GM12878 (cell line): ENCODE data around the gene FGF12. TPM values are rescaled to one million over a fixed set of nuclear protein-coding genes. Genes with fewer than 3 reads are reported as not detected.

Experiments
- ATAC-seq: fragments of 200-7000 bp; cut with Tn5 transposase; 3 replicates; pipeline ENCODE4 v1.9.1; 2020; ENCODE audit warnings: mild to moderate bottlenecking, moderate library complexity
- BruUV-seq: library from RNA; stranded (reverse); fragments of 400-500 nt; replicated peaks from 2 replicates; lab custom pipeline; 2021; lab: Mats Ljungman, UMichigan
- CTCF ChIA-PET: fragments of 300-600 bp; sonication (Branson Sonifier 250); formaldehyde crosslinking; extraction: SDS; loops from one replicate; lab custom pipeline; 2021; ENCODE audit warnings: inconsistent platforms; lab: Yijun Ruan, JAX
- POLR2A ChIA-PET: fragments of 350-600 bp; formaldehyde crosslinking; extraction: SDS; loops from one replicate; lab custom pipeline; 2021; ENCODE audit warnings: inconsistent platforms; lab: Charles Lee
- RAD21 ChIA-PET: fragments of 300-600 bp; sonication (Branson Sonifier 250); formaldehyde crosslinking; loops from one replicate; lab custom pipeline; 2023; ENCODE audit warnings: antibody characterized with exemption; ENCODE audit not compliant: unreplicated experiment; lab: Charles Lee
- SMC1A ChIA-PET: fragments of 300-600 bp; sonication (Branson Sonifier 250); formaldehyde crosslinking; loops from one replicate; lab custom pipeline; 2023; ENCODE audit not compliant: unreplicated experiment, uncharacterized antibody; lab: Charles Lee
- DNase-seq: peaks from one replicate; pipeline ENCODE4 v3.0.0-alpha.2; 2011; ENCODE audit warnings: low read depth, low spot score
- FAIRE-seq: peaks from 3 replicates; lab custom pipeline; 2011; peaks lifted over from hg19 to GRCh38; lab: Jason Lieb, UNC
- H2AFZ ChIP-seq: 2 replicates; pipeline ENCODE4 v1.6.0; 2011; ENCODE audit warnings: low read depth, low read length, control low read depth; ENCODE audit not compliant: control insufficient read depth
- H3K27ac ChIP-seq: 2 replicates; pipeline ENCODE4 v1.5.1; 2011; ENCODE audit warnings: control low read depth; ENCODE audit not compliant: control insufficient read depth, insufficient read depth
- H3K27me3 ChIP-seq, 2 experiments: replicated peaks in 1 of 2; 2 replicates each; pipeline versions ENCODE4 v1.6.0 to v1.6.1; 2011; ENCODE audit warnings: low read length in 1 of 2; ENCODE audit not compliant: control insufficient read depth in 2 of 2, insufficient read depth in 2 of 2
- H3K36me3 ChIP-seq, 2 experiments: 2 replicates each; pipeline ENCODE4 v1.5.1; 2011; ENCODE audit warnings: low read length in 1 of 2; ENCODE audit not compliant: control insufficient read depth in 2 of 2, insufficient read depth in 2 of 2
- H3K4me1 ChIP-seq: 2 replicates; pipeline ENCODE4 v1.6.1; 2011; ENCODE audit warnings: mild to moderate bottlenecking, low read length, moderate library complexity, mixed read lengths; ENCODE audit not compliant: control insufficient read depth, insufficient read depth
- H3K4me2 ChIP-seq: 2 replicates; pipeline ENCODE4 v1.6.0; 2011; ENCODE audit warnings: control low read depth; ENCODE audit not compliant: control insufficient read depth, insufficient read depth
- H3K4me3 ChIP-seq: fragments of 200-600 bp; sonication (generic); 2 replicates; pipeline ENCODE4 v1.5.1; 2016
- H3K79me2 ChIP-seq: 2 replicates; pipeline ENCODE4 v1.6.0; 2011; ENCODE audit warnings: low read length; ENCODE audit not compliant: control insufficient read depth, insufficient read depth
- H3K9ac ChIP-seq: 2 replicates; pipeline ENCODE4 v1.8.0; 2011; ENCODE audit warnings: low read length, control low read depth, mixed read lengths; ENCODE audit not compliant: control insufficient read depth, insufficient read depth
- H3K9me3 ChIP-seq: replicated peaks from 3 replicates; pipeline ENCODE4 v1.5.1; 2011; ENCODE audit warnings: mild to moderate bottlenecking, low read length; ENCODE audit not compliant: control insufficient read depth, insufficient read depth
- H4K20me1 ChIP-seq: 2 replicates; pipeline ENCODE4 v1.6.0; 2011; ENCODE audit not compliant: control insufficient read depth, insufficient read depth
- BMI1 ChIP-seq: fragments of 450-650 bp; IDR thresholded peaks from 2 replicates; pipeline ENCODE4 v1.6.1; 2016; ENCODE audit warnings: mild to moderate bottlenecking, moderate library complexity, borderline replicate concordance
- CREB1 ChIP-seq: IDR thresholded peaks from 2 replicates; pipeline ENCODE4 v1.6.1; 2012; ENCODE audit warnings: low read depth, mild to moderate bottlenecking, inconsistent platforms
- NBN ChIP-seq: fragments of 450-650 bp; IDR thresholded peaks from 2 replicates; pipeline ENCODE4 v1.6.1; 2016
- NR2C1 ChIP-seq: fragments of 450-650 bp; IDR thresholded peaks from 2 replicates; pipeline ENCODE4 v1.6.1; 2017; ENCODE audit warnings: antibody characterized with exemption, mild to moderate bottlenecking, moderate library complexity
- POLR2AphosphoS2 ChIP-seq: IDR thresholded peaks from 2 replicates; pipeline ENCODE4 v1.6.1; 2011; ENCODE audit warnings: low read depth, mild to moderate bottlenecking, low read length, improper control_type of control experiment, moderate library complexity
- POU2F2 ChIP-seq: IDR thresholded peaks from 3 replicates; pipeline ENCODE4 v1.6.1; 2011; ENCODE audit warnings: low read depth, mild to moderate bottlenecking, low read length, borderline replicate concordance
- PRDM15 ChIP-seq: fragments of 450-650 bp; formaldehyde crosslinking; IDR thresholded peaks from 2 replicates; pipeline ENCODE4 v1.4.0; 2020; ENCODE audit warnings: mild to moderate bottlenecking, moderate library complexity
- SIX5 ChIP-seq: IDR thresholded peaks from 2 replicates; pipeline ENCODE4 v1.6.1; 2011; ENCODE audit warnings: mild to moderate bottlenecking, low read depth, low read length, moderate library complexity; ENCODE audit not compliant: severe bottlenecking
- SMAD5 ChIP-seq: IDR thresholded peaks from 2 replicates; pipeline ENCODE4 v1.6.1; 2016; ENCODE audit warnings: antibody characterized with exemption, low read depth
- YBX1 ChIP-seq: fragments of 450-650 bp; IDR thresholded peaks from 2 replicates; pipeline ENCODE4 v1.6.1; 2016; ENCODE audit warnings: antibody characterized with exemption
- ZNF207 ChIP-seq: fragments of 450-650 bp; IDR thresholded peaks from 2 replicates; pipeline ENCODE4 v1.6.1; 2014; ENCODE audit warnings: antibody characterized with exemption, mild to moderate bottlenecking, borderline replicate concordance
- ZNF384 ChIP-seq: IDR thresholded peaks from 2 replicates; pipeline ENCODE4 v1.6.1; 2012; ENCODE audit warnings: low read depth, mild to moderate bottlenecking, low read length, improper control_type of control experiment, borderline replicate concordance
- WGBS: methylation state at CpG from one replicate; pipeline ENCODE4 v1.1.6; 2016; ENCODE audit warnings: low lambda C conversion rate; ENCODE audit not compliant: insufficient replicate concordance, insufficient coverage; ENCODE audit errors: missing lambda C conversion rate; 5-methylcytosine and 5-hydroxymethylcytosine counted together
- in situ Hi-C: fragments of 300-500 bp; cut with MboI; formaldehyde crosslinking; loops from 9 replicates; pipeline ENCODE4 v1.14.3; 2018; ENCODE audit warnings: mixed read lengths
- intact Hi-C: fragments of 100-400 bp; cut with micrococcal nuclease; formaldehyde crosslinking; loops from one replicate; pipeline ENCODE4 v1.14.2; 2022; ENCODE audit not compliant: unreplicated experiment
- polyA plus RNA-seq, 11 experiments: library from polyadenylated mRNA; depleted of rRNA in 4 of 11; unstranded in 6 of 11; stranded (reverse) in 5 of 11; fragments of >200 nt; fragmentation: Nextera tagmentation in 4 of 11; fragmentation: Illumina TruSeq in 1 of 11; extraction: Ambion mirVana in 4 of 11; extraction: Trizol in 1 of 11; gene quantifications; 1 replicate in 1 of 11; 2 replicates in 10 of 11; pipeline versions ENCODE4 v1.2.1 to v1.2.3, GENCODE V29; 2011 to 2016; ENCODE audit warnings: inconsistent platforms in 2 of 11, missing spikeins in 2 of 11, low read depth in 1 of 11
- total RNA-seq, 4 experiments: library from RNA; depleted of rRNA in 3 of 4; stranded (reverse); fragments of >200 nt in 3 of 4; fragmentation: Illumina TruSeq in 1 of 4; extraction: Trizol in 1 of 4; gene quantifications; 2 replicates each; pipeline versions ENCODE4 v1.2.1 to v1.2.3, GENCODE V29; 2013 to 2021
- TF ChIP-seq, protein P1 (sequence below): fragments of 450-650 bp; conservative IDR thresholded peaks from 2 replicates; pipeline ENCODE4 v1.6.1; 2017; ENCODE audit warnings: mild to moderate bottlenecking, moderate library complexity
- TF ChIP-seq, protein P2 (sequence below): fragments of 450-650 bp; IDR thresholded peaks from 2 replicates; pipeline ENCODE4 v1.6.1; 2014; ENCODE audit warnings: mild to moderate bottlenecking
- TF ChIP-seq, protein P3 (sequence below): IDR thresholded peaks from 2 replicates; pipeline ENCODE4 v1.6.1; 2012; ENCODE audit warnings: low read depth, low read length, improper control_type of control experiment
- TF ChIP-seq, protein P4 (sequence below): fragments of 450-650 bp; IDR thresholded peaks from 2 replicates; pipeline ENCODE4 v1.6.1; 2016; ENCODE audit warnings: mild to moderate bottlenecking

FGF12 gene
- total and polyA plus RNA-seq, 10 of the 15 experiments (the other 5 are each of a cell fraction or from before 2014, with no cell fraction given): 0.03 to 0.43 (median 0.13) TPM; not detected in 7

GRCh38 chr3:192223815-192224214, 503.5 kb downstream of the FGF12 start (continued):
- TF ChIP-seq, protein P1, sequence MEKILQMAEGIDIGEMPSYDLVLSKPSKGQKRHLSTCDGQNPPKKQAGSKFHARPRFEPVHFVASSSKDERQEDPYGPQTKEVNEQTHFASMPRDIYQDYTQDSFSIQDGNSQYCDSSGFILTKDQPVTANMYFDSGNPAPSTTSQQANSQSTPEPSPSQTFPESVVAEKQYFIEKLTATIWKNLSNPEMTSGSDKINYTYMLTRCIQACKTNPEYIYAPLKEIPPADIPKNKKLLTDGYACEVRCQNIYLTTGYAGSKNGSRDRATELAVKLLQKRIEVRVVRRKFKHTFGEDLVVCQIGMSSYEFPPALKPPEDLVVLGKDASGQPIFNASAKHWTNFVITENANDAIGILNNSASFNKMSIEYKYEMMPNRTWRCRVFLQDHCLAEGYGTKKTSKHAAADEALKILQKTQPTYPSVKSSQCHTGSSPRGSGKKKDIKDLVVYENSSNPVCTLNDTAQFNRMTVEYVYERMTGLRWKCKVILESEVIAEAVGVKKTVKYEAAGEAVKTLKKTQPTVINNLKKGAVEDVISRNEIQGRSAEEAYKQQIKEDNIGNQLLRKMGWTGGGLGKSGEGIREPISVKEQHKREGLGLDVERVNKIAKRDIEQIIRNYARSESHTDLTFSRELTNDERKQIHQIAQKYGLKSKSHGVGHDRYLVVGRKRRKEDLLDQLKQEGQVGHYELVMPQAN: no peak
- TF ChIP-seq NBN: no peak
- TF ChIP-seq, protein P2, sequence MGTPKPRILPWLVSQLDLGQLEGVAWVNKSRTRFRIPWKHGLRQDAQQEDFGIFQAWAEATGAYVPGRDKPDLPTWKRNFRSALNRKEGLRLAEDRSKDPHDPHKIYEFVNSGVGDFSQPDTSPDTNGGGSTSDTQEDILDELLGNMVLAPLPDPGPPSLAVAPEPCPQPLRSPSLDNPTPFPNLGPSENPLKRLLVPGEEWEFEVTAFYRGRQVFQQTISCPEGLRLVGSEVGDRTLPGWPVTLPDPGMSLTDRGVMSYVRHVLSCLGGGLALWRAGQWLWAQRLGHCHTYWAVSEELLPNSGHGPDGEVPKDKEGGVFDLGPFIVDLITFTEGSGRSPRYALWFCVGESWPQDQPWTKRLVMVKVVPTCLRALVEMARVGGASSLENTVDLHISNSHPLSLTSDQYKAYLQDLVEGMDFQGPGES: no peak

DNA sequence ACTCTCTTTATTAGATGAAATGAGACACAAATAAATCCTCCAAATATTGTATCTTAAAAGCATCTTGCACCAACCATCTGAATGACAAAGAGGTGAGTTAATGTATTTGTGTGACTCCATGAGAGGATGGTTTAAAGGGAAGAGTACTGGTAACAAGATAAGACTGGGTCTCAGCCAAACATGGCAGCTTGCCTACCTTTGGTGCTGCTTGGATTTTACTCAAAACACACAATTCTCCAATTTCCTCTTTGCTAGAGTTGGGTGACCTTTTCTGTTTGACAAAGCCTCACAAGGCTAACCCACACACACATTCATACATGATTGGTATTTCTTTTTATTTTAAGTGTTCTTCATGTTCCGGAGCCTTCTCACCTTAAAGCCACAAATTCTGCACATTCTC, 506.4 kb downstream of the FGF12 start:
- no peak overlapping the region for H3K4me2 ChIP-seq
- H3K36me3 ChIP-seq: no peaks in the 10 kb centered on the region
- SMC1A ChIA-PET: no interaction called here
- ATAC-seq (no peak), FAIRE-seq (no peak), DNase-seq (no peak)
- no peaks in the 10 kb centered on the region for H3K9me3 ChIP-seq
- intact Hi-C loops (no loop called here), in situ Hi-C loops (no loop called here)
- no peak overlapping the region for H2AFZ ChIP-seq
- H3K4me1 ChIP-seq: no peaks in the 10 kb centered on the region
- H3K27ac ChIP-seq: no peak overlapping the region
- POLR2A ChIA-PET: no interaction called here
- no peak overlapping the region for H3K4me3 ChIP-seq
- CTCF ChIA-PET: no interaction called here
- BruUV-seq: no TSS peak
- no peak overlapping the region for H3K9ac ChIP-seq
- RAD21 ChIA-PET: no interaction called here
- whole genome bisulfite sequencing: 56% methylated on average over 1 of the region's 1 CpG
- no peaks in the 10 kb centered on the region for H3K27me3 ChIP-seq
- no peaks in the 10 kb centered on the region for H4K20me1 ChIP-seq
- H3K79me2 ChIP-seq: no peaks in the 10 kb centered on the region
- TF ChIP-seq CREB1 (no peak), POU2F2 (no peak), POLR2AphosphoS2 (no peak), YBX1 (no peak), SIX5 (no peak), PRDM15 (CRISPR knock-in tag) (no peak), ZNF384 (no peak), BMI1 (no peak), SMAD5 (no peak), NR2C1 (no peak), ZNF207 (no peak)
- TF ChIP-seq, protein P3, sequence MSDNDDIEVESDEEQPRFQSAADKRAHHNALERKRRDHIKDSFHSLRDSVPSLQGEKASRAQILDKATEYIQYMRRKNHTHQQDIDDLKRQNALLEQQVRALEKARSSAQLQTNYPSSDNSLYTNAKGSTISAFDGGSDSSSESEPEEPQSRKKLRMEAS: no peak
- TF ChIP-seq, protein P4, sequence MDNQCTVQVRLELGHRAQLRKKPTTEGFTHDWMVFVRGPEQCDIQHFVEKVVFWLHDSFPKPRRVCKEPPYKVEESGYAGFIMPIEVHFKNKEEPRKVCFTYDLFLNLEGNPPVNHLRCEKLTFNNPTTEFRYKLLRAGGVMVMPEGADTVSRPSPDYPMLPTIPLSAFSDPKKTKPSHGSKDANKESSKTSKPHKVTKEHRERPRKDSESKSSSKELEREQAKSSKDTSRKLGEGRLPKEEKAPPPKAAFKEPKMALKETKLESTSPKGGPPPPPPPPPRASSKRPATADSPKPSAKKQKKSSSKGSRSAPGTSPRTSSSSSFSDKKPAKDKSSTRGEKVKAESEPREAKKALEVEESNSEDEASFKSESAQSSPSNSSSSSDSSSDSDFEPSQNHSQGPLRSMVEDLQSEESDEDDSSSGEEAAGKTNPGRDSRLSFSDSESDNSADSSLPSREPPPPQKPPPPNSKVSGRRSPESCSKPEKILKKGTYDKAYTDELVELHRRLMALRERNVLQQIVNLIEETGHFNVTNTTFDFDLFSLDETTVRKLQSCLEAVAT: no peak
